ENCODE results near the gene CTNNA1. TPM values are rescaled to one million over a fixed set of nuclear protein-coding genes. Genes with fewer than 3 reads are reported as not detected.

The CTNNA1 gene
- total and polyA plus RNA-seq, 9 of the 15 experiments (the other 6 are each of a cell fraction or from before 2014, with no cell fraction given) = 29.6 to 117 (median 89.1) TPM

- 94% methylated on average over 4 of the region's 8 CpGs for WGBS (ENCODE audit: insufficient coverage, low coverage, missing lambda C conversion rate)
- ChIA-PET CTCF (ENCODE audit: low intra/inter-chr PET ratio) (no interaction called here), POLR2A (interaction anchor here (0.5 to 2.0 kb wide), 4 partner anchors 10 to 403 kb away, joined by 3 to 5 read pairs (median 4); partner anchors contain the start of gene ETF1)
- FAIRE-seq = no peak
- no peak overlapping the region for H3K27ac ChIP-seq (ENCODE audit: extremely low read depth, low read depth, low read length)
- H3K79me2 ChIP-seq (ENCODE audit: control insufficient read depth, insufficient read depth, low read length) = no peaks in the 10 kb centered on the region
- peaks cover 0 to 22% of the 10 kb centered on the region in 2 experiments; a peak in 1 of 5 replicates for H3K4me1 ChIP-seq (replicated peaks in 1 of 2; ENCODE audit: control insufficient read depth in 2 of 2, insufficient read depth in 2 of 2, low read length in 2 of 2)
- no peak for DNase-seq (ENCODE audit: extremely low read depth in 1 of 4, low spot score in 3 of 4)
- H3K4me2 ChIP-seq (ENCODE audit: insufficient read depth, low read length) = no peak overlapping the region
- H3K9me1 ChIP-seq (ENCODE audit: control insufficient read depth, insufficient read depth, low read length) = peaks cover 2% of the 10 kb centered on the region
- H3K9me3 ChIP-seq (replicated peaks; ENCODE audit: control insufficient read depth, insufficient read depth, low read depth, low read length) = no peaks in the 10 kb centered on the region
- no peak for TF ChIP-seq GABPB1 (CRISPR knock-in tag; IDR thresholded peaks at IDR 0.05)
- no peak for TF ChIP-seq RFX5 (IDR thresholded peaks at IDR 0.05; ENCODE audit: low read depth, low read length)
- no peak for TF ChIP-seq CUX1 (CRISPR knock-in tag; IDR thresholded peaks at IDR 0.05)
- no peak for TF ChIP-seq RAD51 (IDR thresholded peaks at IDR 0.05; ENCODE audit: borderline replicate concordance, low read depth)
- TF ChIP-seq HNRNPK (IDR thresholded peaks at IDR 0.05; ENCODE audit: low read depth, low read length, poor library complexity, severe bottlenecking) = no peak
- no peak for TF ChIP-seq THRAP3 (IDR thresholded peaks at IDR 0.05; ENCODE audit: borderline replicate concordance)
- TF ChIP-seq SOX6 (IDR thresholded peaks at IDR 0.05) = no peak
- no peak for TF ChIP-seq HMGXB4 (CRISPR knock-in tag; IDR thresholded peaks at IDR 0.05)
- no peak for TF ChIP-seq CCAR2 (IDR thresholded peaks at IDR 0.05; ENCODE audit: low read depth, low read length)
- TF ChIP-seq STAG1 (CRISPR knock-in tag; IDR thresholded peaks at IDR 0.05; ENCODE audit: borderline replicate concordance) = no peak
- no peak for TF ChIP-seq TFAP4 (CRISPR knock-in tag; IDR thresholded peaks at IDR 0.05; ENCODE audit: borderline replicate concordance)
- TF ChIP-seq CBX8 (IDR thresholded peaks at IDR 0.05; ENCODE audit: borderline replicate concordance, extremely low read depth, low read depth, low read length, poor library complexity, severe bottlenecking) = no peak
- no peak for TF ChIP-seq ZNF224 (CRISPR knock-in tag; IDR thresholded peaks at IDR 0.05)
- no TSS peak for BruUV-seq (replicated peaks)
- H3K36me3 ChIP-seq (ENCODE audit: control insufficient read depth, insufficient read depth, low read length) = peaks cover 4% of the 10 kb centered on the region; the same call in 2 of the 3 replicates
- intact Hi-C loops (cut with micrococcal nuclease) = no loop called here
- H3K9ac ChIP-seq (ENCODE audit: insufficient read depth in 1 of 2, low read depth in 2 of 2, low read length in 2 of 2) = no peak overlapping the region; a peak in 1 of 4 replicates
- no peak overlapping the region for H3K4me3 ChIP-seq
- in situ Hi-C loops (cut with MboI) = no loop called here
- no peak overlapping the region for H2AFZ ChIP-seq (ENCODE audit: low read depth, low read length)
- no peaks in the 10 kb centered on the region for H4K20me1 ChIP-seq (replicated peaks; ENCODE audit: control insufficient read depth, insufficient read depth, low read length)
- H3K27me3 ChIP-seq (ENCODE audit: control insufficient read depth in 2 of 2, insufficient read depth in 2 of 2, low read length in 2 of 2) = no peaks in the 10 kb centered on the region
- no peak for ATAC-seq
These were observed 193.0 kb downstream of the CTNNA1 start for GRCh38 chr5:138946241-138946623.

Measured in K562 (cell line).